ENCODE measurements around the gene CUL3.
"Not testable (repeated sequence)": the region's sequence is repeated elsewhere in the genome, so short reads cannot be mapped to it uniquely, and the experiment has no call there.

The CUL3 gene

DNA sequence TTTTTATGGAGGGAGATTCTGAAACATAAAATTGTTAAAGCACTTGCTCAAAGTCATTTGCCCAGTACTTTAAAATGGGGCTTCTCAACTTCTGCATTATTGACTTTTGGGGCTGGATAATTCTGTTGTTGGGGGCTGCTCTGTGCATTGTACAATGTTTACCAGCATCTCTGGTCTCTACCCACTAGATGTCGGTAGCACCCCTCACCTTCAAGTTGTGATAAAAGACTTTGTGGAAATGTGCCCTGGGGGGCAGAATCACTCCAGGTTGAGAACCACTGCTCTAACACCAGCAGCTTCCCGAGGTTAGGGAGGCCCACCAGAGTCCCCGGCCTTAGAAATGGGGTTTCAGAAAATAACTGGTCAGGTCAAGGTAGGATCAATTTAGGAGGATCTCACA, 26.8 kb upstream of the CUL3 start:
- TF ChIP-seq, protein P1, sequence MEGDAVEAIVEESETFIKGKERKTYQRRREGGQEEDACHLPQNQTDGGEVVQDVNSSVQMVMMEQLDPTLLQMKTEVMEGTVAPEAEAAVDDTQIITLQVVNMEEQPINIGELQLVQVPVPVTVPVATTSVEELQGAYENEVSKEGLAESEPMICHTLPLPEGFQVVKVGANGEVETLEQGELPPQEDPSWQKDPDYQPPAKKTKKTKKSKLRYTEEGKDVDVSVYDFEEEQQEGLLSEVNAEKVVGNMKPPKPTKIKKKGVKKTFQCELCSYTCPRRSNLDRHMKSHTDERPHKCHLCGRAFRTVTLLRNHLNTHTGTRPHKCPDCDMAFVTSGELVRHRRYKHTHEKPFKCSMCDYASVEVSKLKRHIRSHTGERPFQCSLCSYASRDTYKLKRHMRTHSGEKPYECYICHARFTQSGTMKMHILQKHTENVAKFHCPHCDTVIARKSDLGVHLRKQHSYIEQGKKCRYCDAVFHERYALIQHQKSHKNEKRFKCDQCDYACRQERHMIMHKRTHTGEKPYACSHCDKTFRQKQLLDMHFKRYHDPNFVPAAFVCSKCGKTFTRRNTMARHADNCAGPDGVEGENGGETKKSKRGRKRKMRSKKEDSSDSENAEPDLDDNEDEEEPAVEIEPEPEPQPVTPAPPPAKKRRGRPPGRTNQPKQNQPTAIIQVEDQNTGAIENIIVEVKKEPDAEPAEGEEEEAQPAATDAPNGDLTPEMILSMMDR (IDR thresholded peaks at IDR 0.05; ENCODE audit: low read depth, low read length), result no peak
- DNase-seq (ENCODE audit: extremely low read depth, low read depth), result no peak

DNA sequence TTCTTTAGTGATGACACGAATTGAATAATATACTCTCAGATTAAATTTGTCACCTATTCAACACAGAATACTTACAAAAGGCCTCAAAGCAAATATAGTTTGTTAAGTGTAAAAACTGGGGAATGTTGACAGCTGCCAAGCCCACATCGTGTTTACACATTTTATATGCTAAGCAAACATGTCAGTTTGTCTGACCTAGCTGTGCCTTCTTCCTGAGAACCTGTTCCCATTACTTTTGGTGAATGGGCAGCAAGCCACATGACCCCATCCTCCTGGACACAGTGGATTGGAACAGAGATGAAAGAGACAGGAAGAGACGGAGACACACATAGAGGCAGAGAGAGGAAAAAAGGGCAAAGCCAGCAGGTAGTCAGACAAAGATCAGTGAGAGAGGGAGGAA, 22.9 kb upstream of the CUL3 start:
- TF ChIP-seq, protein P1 (IDR thresholded peaks at IDR 0.05; ENCODE audit: low read depth, low read length), result no peak
- no peak for DNase-seq (ENCODE audit: extremely low read depth, low read depth)

GRCh38 chr2:224603746-224604500, 18.8 kb upstream of the CUL3 start:
- not testable (repeated sequence) for DNase-seq (ENCODE audit: extremely low read depth, low read depth)

DNA sequence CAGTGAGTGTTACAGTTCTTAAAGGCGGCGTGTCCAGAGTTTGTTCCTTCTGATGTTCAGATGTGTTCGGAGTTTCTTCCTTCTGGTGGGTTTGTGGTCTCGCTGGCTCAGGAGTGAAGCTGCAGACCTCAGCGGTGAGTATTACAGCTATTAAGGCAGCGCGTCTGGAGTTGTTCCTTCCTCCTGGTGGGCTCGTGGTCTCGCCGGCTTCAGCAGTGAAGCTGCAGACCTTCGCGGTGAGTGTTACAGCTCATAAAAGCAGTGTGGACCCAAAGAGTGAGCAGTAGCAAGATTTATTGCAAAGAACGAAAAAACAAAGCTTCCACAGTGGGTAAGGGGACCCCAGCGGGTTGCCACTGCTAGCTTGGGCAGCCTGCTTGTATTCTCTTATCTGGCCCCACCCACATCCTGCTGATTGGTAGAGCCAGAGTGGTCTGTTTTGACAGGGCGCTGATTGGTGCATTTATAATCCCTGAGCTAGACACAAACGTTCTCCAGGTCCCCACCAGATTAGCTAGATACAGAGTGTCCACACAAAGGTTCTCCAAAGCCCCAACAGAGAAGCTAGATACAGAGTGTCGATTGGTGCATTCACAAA, 17.7 kb upstream of the CUL3 start:
- DNase-seq (ENCODE audit: extremely low read depth, low read depth), result not testable (repeated sequence)

- TF ChIP-seq, protein P1 (IDR thresholded peaks at IDR 0.05; ENCODE audit: low read depth, low read length), result no peak
- no peak for DNase-seq (ENCODE audit: extremely low read depth, low read depth)
These were observed 16.8 kb upstream of the CUL3 start for GRCh38 chr2:224601923-224602322.

- TF ChIP-seq, protein P1 (IDR thresholded peaks at IDR 0.05; ENCODE audit: low read depth, low read length), result no peak
- no peak for DNase-seq (ENCODE audit: extremely low read depth, low read depth)
These were observed 13.5 kb upstream of the CUL3 start for GRCh38 chr2:224598678-224599077.

DNA sequence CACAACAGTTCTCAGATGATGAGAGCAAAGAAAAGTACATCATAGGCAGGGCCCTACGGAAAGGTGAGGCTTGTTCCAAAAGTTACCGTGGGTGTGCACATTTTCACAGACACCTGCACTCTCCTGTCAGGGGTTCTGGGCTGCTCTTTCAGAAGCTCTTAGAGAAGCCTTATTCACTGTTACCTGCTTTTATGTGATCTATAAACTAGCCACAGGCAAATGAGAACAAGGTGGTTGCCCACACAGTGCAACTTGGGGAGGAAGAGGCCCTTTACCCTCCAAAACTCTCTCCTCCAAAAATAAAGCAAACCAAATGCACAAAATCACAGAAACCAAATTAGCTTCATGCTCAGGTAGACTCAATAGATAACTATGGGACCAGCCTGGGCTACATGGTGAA, 11.1 kb upstream of the CUL3 start:
- DNase-seq (ENCODE audit: extremely low read depth, low read depth), result no peak
- TF ChIP-seq, protein P1 (IDR thresholded peaks at IDR 0.05; ENCODE audit: low read depth, low read length), result no peak

GRCh38 chr2:224595518-224595917, 10.4 kb upstream of the CUL3 start:
- no peak for DNase-seq (ENCODE audit: extremely low read depth, low read depth)
- TF ChIP-seq, protein P1 (IDR thresholded peaks at IDR 0.05; ENCODE audit: low read depth, low read length), result no peak
